ENCODE results near the gene IGF1R. TPM values are rescaled to one million over a fixed set of nuclear protein-coding genes. Genes with fewer than 3 reads are reported as not detected.

The IGF1R gene
- total RNA-seq, 1 experiment from 2014 or later = 16.3 TPM

- H3K79me2 ChIP-seq (ENCODE audit: insufficient read depth, low read length) = no peaks in the 10 kb centered on the region
- peaks cover 22 to 25% of the 10 kb centered on the region in 2 experiments for H3K4me1 ChIP-seq (ENCODE audit: control insufficient read depth in 1 of 2, insufficient read depth in 2 of 2, low read length in 2 of 2)
- no peaks in the 10 kb centered on the region for H3K27me3 ChIP-seq (ENCODE audit: insufficient read depth, low read length)
- no peak overlapping the region for H3K4me3 ChIP-seq (replicated peaks in 1 of 2; ENCODE audit: low read depth in 1 of 2, low read length in 2 of 2)
- ChIA-PET RAD21 (ENCODE audit: low non-redundant PET in 1 of 2, low total read pairs in 2 of 2, uncharacterized antibody in 2 of 2, unreplicated experiment in 2 of 2) (no interaction called here), CTCF (interaction anchor here (0.7 kb wide), 1 partner anchor 194 kb away, joined by 3 read pairs; no protein-coding TSS in a partner anchor), POLR2A (no interaction called here)
- H3K9me3 ChIP-seq (ENCODE audit: control insufficient read depth in 1 of 2, insufficient read depth in 1 of 2, low read depth in 1 of 2, low read length in 2 of 2) = no peaks in the 10 kb centered on the region
- intact Hi-C loops (cut with micrococcal nuclease) = no loop called here
- BruUV-seq (replicated peaks) = no TSS peak
- no peak for ATAC-seq
- no peaks in the 10 kb centered on the region for H4K20me1 ChIP-seq (ENCODE audit: insufficient read depth)
- no peak for DNase-seq (ENCODE audit: low read depth, low spot score)
- no peak overlapping the region for H2AFZ ChIP-seq (ENCODE audit: low read depth, low read length, poor library complexity, severe bottlenecking)
- no peak overlapping the region for H3K4me2 ChIP-seq (ENCODE audit: low read length)
- no peaks in the 10 kb centered on the region for H3K9me2 ChIP-seq (ENCODE audit: insufficient read depth)
- H3K27ac ChIP-seq (ENCODE audit: low read depth, low read length) = no peak overlapping the region
- no peaks in the 10 kb centered on the region for H3K36me3 ChIP-seq (ENCODE audit: control insufficient read depth in 1 of 2, insufficient read depth in 2 of 2, low read length in 2 of 2)
- H3K9ac ChIP-seq (ENCODE audit: low read length) = no peak overlapping the region
- TF ChIP-seq POLR2A (IDR thresholded peaks at IDR 0.05; ENCODE audit: borderline replicate concordance, extremely low read depth, insufficient read depth, insufficient read length) (no peak), ATF3 (IDR thresholded peaks at IDR 0.05) (no peak), ZNF274 (IDR thresholded peaks at IDR 0.05; ENCODE audit: low read depth, low read length) (no peak), EZH2phosphoT487 (IDR thresholded peaks at IDR 0.05; ENCODE audit: borderline replicate concordance) (no peak), EZH2 (IDR thresholded peaks at IDR 0.05) (no peak), SIN3A (IDR thresholded peaks at IDR 0.05; ENCODE audit: low read depth) (no peak), FOSL1 (IDR thresholded peaks at IDR 0.05; ENCODE audit: low read depth) (no peak), ZBTB33 (IDR thresholded peaks at IDR 0.05; ENCODE audit: extremely low read depth, insufficient replicate concordance, low read length) (no peak), CBX3 (IDR thresholded peaks at IDR 0.05; ENCODE audit: low read depth) (no peak), CEBPB (IDR thresholded peaks at IDR 0.05; ENCODE audit: low read depth) (no peak), POLR2AphosphoS5 (IDR thresholded peaks at IDR 0.05; ENCODE audit: low read depth, low read length) (no peak), YY1 (IDR thresholded peaks at IDR 0.05; ENCODE audit: extremely low read depth, insufficient replicate concordance, low read depth, low read length) (no peak), ZFX (IDR thresholded peaks at IDR 0.05) (no peak), RAD21 (IDR thresholded peaks at IDR 0.05; ENCODE audit: low read depth) (no peak), CTCF (IDR thresholded peaks at IDR 0.05 in 2 of 3, conservative IDR thresholded peaks at IDR 0.05 in 1 of 3; ENCODE audit: borderline replicate concordance in 1 of 3, insufficient read depth in 1 of 3, low read depth in 2 of 3, low read length in 2 of 3) (no peak), EGR1 (IDR thresholded peaks at IDR 0.05; ENCODE audit: low read depth) (no peak), JUND (IDR thresholded peaks at IDR 0.05) (no peak), SRF (IDR thresholded peaks at IDR 0.05; ENCODE audit: low read depth) (no peak), SP1 (IDR thresholded peaks at IDR 0.05; ENCODE audit: low read depth) (no peak)
- TF ChIP-seq, protein P1, sequence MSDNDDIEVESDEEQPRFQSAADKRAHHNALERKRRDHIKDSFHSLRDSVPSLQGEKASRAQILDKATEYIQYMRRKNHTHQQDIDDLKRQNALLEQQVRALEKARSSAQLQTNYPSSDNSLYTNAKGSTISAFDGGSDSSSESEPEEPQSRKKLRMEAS (IDR thresholded peaks at IDR 0.05) = no peak
Observed at GRCh38 chr15:98876451-98877369, 228.4 kb downstream of the IGF1R start.
